ENCODE results near the gene RDH14. TPM values are rescaled to one million over a fixed set of nuclear protein-coding genes. Genes with fewer than 3 reads are reported as not detected.
A peak's percentile ranks its signal among the peaks of the same experiment; 100 is the strongest.

RDH14 gene
- total and polyA plus RNA-seq, 2 of the 4 experiments (the other 2 are of a cell fraction): 11.9 to 12.2 TPM

DNA sequence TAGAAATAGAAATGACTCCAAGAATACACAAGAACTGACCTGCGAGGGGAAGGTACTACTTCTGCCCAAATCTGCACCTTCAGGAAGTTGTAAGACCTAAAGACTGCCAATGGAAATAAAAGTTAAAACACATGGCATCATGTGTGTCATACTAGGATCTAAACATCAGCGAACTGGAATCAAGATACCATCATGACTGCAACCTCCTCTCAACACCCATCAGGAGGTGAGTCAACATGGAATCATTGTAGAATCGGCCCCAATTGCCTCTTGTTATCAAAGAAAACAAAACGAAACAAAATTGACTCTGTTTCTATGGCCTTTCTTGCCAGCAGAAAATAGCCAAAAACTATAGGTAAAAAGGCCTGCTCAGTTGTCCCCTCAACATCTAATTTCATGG lies 15.1 kb downstream of the RDH14 start:
- POLR2A ChIA-PET (ENCODE audit: unreplicated experiment): no interaction called here
- peak overlapping the region; percentile 11; the same call in 1 of the 2 replicates for H3K4me2 ChIP-seq (ENCODE audit: low read depth, low read length)

More for the DNA sequence above, 15.1 kb downstream of the RDH14 start:
- no peak overlapping the region for H3K9ac ChIP-seq (ENCODE audit: low read depth, low read length)
- CTCF ChIA-PET: no interaction called here
- dilution Hi-C loops (cut with HindIII; ENCODE audit: low sequenced_read_pairs, unreplicated experiment) (no loop called here), in situ Hi-C loops (cut with MboI; ENCODE audit: low sequenced_read_pairs) (no loop called here), intact Hi-C loops (cut with micrococcal nuclease) (no loop called here)
- no peaks in the 10 kb centered on the region for H3K27me3 ChIP-seq (ENCODE audit: control insufficient read depth, insufficient read depth, low read length)
- no peak overlapping the region for H4K5ac ChIP-seq (ENCODE audit: low read depth, low read length)
- peak; percentile 86 for DNase-seq
- H3K14ac ChIP-seq (replicated peaks; ENCODE audit: low read depth, low read length): no peak overlapping the region; the same call in 1 of the 2 replicates
- no peak overlapping the region for H2BK15ac ChIP-seq (ENCODE audit: low read depth, low read length)
- H3K9me1 ChIP-seq (ENCODE audit: insufficient read depth, low read length): no peaks in the 10 kb centered on the region
- no peak overlapping the region for H2BK5ac ChIP-seq (ENCODE audit: low read depth, low read length, poor library complexity, severe bottlenecking)
- H4K8ac ChIP-seq (ENCODE audit: low read depth in 2 of 2, low read length in 2 of 2): no peak overlapping the region
- H3K18ac ChIP-seq (ENCODE audit: low read depth, low read length): no peak overlapping the region
- no TSS peak for BruUV-seq (replicated peaks)
- no peak overlapping the region for H2AK9ac ChIP-seq (replicated peaks; ENCODE audit: low read depth, low read length, poor library complexity)
- H2AFZ ChIP-seq (replicated peaks; ENCODE audit: low read length, poor library complexity): no peak overlapping the region
- H3K36me3 ChIP-seq (ENCODE audit: control insufficient read depth, insufficient read depth, low read length): no peaks in the 10 kb centered on the region
- no peak overlapping the region for H2BK20ac ChIP-seq (ENCODE audit: low read depth, low read length)
- TF ChIP-seq, protein P1, sequence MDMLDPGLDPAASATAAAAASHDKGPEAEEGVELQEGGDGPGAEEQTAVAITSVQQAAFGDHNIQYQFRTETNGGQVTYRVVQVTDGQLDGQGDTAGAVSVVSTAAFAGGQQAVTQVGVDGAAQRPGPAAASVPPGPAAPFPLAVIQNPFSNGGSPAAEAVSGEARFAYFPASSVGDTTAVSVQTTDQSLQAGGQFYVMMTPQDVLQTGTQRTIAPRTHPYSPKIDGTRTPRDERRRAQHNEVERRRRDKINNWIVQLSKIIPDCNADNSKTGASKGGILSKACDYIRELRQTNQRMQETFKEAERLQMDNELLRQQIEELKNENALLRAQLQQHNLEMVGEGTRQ (IDR thresholded peaks at IDR 0.05; ENCODE audit: low read depth, low read length): no peak
- no peak for TF ChIP-seq MAFK (IDR thresholded peaks at IDR 0.05; ENCODE audit: low read depth, low read length)
- TF ChIP-seq, protein P2, sequence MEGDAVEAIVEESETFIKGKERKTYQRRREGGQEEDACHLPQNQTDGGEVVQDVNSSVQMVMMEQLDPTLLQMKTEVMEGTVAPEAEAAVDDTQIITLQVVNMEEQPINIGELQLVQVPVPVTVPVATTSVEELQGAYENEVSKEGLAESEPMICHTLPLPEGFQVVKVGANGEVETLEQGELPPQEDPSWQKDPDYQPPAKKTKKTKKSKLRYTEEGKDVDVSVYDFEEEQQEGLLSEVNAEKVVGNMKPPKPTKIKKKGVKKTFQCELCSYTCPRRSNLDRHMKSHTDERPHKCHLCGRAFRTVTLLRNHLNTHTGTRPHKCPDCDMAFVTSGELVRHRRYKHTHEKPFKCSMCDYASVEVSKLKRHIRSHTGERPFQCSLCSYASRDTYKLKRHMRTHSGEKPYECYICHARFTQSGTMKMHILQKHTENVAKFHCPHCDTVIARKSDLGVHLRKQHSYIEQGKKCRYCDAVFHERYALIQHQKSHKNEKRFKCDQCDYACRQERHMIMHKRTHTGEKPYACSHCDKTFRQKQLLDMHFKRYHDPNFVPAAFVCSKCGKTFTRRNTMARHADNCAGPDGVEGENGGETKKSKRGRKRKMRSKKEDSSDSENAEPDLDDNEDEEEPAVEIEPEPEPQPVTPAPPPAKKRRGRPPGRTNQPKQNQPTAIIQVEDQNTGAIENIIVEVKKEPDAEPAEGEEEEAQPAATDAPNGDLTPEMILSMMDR (conservative IDR thresholded peaks at IDR 0.05; ENCODE audit: low read depth, low read length): no peak
- peak; percentile 36; the same call in 1 of the 2 replicates for TF ChIP-seq FOS (IDR thresholded peaks at IDR 0.05; ENCODE audit: low read depth, low read length)
- no peak for TF ChIP-seq MAZ (IDR thresholded peaks at IDR 0.05; ENCODE audit: borderline replicate concordance, low read depth, low read length)
- TF ChIP-seq RCOR1 (IDR thresholded peaks at IDR 0.05; ENCODE audit: insufficient replicate concordance, low read length): no peak
- TF ChIP-seq RFX5 (IDR thresholded peaks at IDR 0.05; ENCODE audit: low read depth, low read length): no peak
- TF ChIP-seq, protein P3, sequence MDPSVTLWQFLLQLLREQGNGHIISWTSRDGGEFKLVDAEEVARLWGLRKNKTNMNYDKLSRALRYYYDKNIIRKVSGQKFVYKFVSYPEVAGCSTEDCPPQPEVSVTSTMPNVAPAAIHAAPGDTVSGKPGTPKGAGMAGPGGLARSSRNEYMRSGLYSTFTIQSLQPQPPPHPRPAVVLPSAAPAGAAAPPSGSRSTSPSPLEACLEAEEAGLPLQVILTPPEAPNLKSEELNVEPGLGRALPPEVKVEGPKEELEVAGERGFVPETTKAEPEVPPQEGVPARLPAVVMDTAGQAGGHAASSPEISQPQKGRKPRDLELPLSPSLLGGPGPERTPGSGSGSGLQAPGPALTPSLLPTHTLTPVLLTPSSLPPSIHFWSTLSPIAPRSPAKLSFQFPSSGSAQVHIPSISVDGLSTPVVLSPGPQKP (IDR thresholded peaks at IDR 0.05; ENCODE audit: borderline replicate concordance, low read depth, low read length): no peak
- no peak for TF ChIP-seq RAD21 (IDR thresholded peaks at IDR 0.05; ENCODE audit: low read length)
- no peak for TF ChIP-seq POLR2A (IDR thresholded peaks at IDR 0.05; ENCODE audit: low read depth, low read length)
- TF ChIP-seq CEBPB (IDR thresholded peaks at IDR 0.05; ENCODE audit: low read depth, low read length): 0 out of 2 replicates have a peak, but pooled peaks have one; percentile 21
- WGBS, 2 experiments (ENCODE audit: extremely low coverage in 2 of 2, insufficient read length in 1 of 2): no CpG with 5 or more reads among the region's 4 CpGs
- H3K4me1 ChIP-seq (ENCODE audit: control insufficient read depth, insufficient read depth, low read length): no peaks in the 10 kb centered on the region
- H3K79me1 ChIP-seq (ENCODE audit: low read depth in 1 of 2, low read length in 2 of 2): no peaks in the 10 kb centered on the region
- no peak overlapping the region for H3K27ac ChIP-seq (ENCODE audit: insufficient read depth, low read length)
- H4K91ac ChIP-seq (ENCODE audit: insufficient read depth, low read depth, low read length): no peak overlapping the region
- H2BK120ac ChIP-seq (ENCODE audit: low read depth, low read length): no peak overlapping the region
- H3K4ac ChIP-seq (ENCODE audit: low read depth, low read length): no peak overlapping the region
- H3K23ac ChIP-seq (ENCODE audit: low read depth, low read length): no peak overlapping the region
- no peak overlapping the region for H3K56ac ChIP-seq (ENCODE audit: extremely low read depth, insufficient read depth, low read length)
- no peaks in the 10 kb centered on the region; the same call in 1 of the 2 replicates for H3K9me3 ChIP-seq (ENCODE audit: control insufficient read depth, insufficient read depth, low read length)
- H3K4me3 ChIP-seq (ENCODE audit: insufficient read depth, low read depth, low read length): no peak overlapping the region
- H2AK5ac ChIP-seq (ENCODE audit: low read depth, low read length): no peak overlapping the region
- ATAC-seq (ENCODE audit: low read depth): peak; percentile 59
- H4K20me1 ChIP-seq (ENCODE audit: insufficient read depth, low read length): no peaks in the 10 kb centered on the region

All from IMR-90 (cell line).